NCI-H2107 treated with DMSO at 0.1 percent for 48 hours (cell line): ENCODE results near the gene NINJ2.
"Not testable (repeated sequence)": the region's sequence is repeated elsewhere in the genome, so short reads cannot be mapped to it uniquely, and the experiment has no call there.

Source experiments
- DNase-seq: peaks from one replicate; lab custom pipeline; 2025; ENCODE audit not compliant: unreplicated experiment; lab: John Stamatoyannopoulos, UW

NINJ2 gene

DNA sequence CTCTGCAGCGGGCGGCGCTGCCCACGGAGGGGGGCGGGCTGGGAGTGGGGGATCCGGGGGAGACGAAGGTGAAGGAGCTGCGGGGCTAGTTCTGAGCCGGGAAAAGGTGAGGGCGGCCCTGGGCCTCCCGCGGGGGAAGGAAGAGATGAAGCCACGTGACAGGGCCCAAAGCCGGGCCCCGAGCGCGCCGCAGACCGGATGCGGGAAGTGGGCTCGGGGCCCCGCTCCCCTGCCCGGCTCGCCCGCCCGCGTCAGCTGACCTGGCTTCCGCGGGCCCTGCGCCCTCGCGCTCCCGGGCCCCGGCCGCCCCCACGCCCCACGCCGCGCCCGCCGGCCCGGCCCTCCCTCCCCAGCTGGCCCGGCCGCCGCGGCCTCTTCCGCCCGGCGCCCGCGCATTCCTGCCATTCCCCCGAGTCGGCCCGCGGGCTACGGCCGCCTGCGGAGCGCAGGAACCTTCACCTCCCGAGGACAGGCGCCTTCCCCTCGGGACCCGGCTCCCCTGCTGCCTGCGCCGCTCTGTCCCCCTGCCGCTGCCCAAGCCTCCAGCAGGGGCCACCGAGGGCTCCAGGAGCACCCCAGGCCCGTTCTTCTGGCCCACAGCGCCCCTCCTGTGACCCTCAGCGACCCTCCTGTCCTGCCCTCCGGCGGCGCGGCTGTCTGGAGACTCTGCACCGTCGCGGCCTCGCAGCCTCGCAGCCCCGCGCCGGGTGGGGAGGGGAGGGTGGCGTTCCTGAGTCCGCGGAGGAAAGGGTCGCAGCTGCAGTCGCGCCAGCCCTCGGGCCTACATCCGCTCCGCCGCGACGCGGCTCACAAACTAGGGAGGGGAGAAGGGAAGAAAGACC is 20.4 kb downstream of the NINJ2 start:
- peak; percentile 14 for DNase-seq

DNA sequence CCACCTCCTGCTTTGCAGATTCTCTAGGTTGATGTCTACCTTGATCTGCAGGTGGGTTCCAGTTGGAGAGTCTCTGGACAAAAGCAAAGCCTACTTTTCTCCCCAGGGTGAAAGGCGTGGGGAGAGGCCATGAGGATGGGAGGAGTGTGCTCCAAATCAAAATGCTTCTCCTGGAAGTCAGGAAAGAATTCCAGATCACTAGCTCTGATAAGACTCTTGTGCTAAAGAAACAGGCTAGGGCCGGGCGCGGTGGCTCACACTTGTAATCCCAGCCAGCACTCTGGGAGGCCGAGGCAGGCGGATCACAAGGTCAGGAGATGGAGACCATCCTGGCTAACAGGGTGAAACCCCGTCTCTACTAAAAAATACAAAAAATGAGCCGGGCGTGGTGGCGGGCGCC is 21.9 kb downstream of the NINJ2 start:
- not testable (repeated sequence) for DNase-seq

DNA sequence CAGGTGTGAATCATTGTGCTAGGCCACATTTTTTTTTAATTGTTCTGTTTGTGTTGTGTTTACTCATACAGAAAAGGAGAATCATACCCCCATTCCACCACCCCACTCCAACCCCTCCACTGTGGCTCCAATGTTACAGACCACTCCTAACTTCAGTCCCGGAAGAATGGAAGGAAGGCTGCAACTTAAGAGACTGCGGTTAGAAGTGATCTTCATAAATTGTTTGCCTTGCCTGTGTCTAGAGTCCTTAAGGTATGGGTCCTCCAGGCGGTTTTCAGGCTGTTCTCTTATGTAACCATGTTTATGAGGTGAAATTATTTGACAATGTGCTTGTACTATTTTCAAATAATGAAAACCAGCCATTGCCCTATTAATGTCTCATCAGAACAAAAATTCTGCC is 22.5 kb downstream of the NINJ2 start:
- DNase-seq, result no peak

DNA sequence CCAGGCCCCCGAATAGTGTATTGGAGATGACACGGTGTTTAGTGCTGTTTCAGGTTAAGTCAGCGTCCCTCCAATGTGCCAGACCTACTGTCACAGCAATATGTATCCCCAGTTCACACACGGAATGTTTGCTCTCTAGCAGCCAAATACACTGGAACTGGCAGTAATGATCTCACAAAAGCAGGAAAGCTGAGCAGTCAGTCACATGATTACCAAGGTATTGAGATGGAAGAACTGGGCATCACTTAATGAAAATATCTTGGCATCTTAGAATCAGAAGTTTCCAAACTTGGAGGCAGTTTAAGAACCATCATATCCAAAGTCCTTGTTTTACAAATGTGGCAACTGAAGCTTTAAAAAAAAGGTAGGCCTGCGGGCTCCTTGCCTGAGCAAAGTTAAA is 23.3 kb downstream of the NINJ2 start:
- no peak for DNase-seq

DNA sequence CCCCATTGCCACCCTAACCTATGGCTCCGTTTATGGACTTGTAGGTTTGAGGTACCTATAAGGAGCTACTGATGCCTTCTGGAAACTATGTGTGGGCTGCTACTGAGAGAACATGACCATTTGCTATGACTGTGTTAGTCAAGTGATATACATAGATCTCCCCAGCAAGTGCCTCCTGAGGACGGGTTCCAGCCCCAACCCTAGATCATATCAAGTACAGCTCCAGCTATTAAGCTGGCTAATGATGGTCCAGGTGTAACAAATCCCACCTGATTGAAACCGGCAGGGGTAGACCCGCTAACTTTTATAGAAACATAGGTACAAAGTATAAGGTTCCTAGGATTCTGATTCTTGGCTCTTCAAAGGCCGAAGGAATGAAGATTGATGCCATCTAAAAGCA is 23.7 kb downstream of the NINJ2 start:
- no peak for DNase-seq

DNA sequence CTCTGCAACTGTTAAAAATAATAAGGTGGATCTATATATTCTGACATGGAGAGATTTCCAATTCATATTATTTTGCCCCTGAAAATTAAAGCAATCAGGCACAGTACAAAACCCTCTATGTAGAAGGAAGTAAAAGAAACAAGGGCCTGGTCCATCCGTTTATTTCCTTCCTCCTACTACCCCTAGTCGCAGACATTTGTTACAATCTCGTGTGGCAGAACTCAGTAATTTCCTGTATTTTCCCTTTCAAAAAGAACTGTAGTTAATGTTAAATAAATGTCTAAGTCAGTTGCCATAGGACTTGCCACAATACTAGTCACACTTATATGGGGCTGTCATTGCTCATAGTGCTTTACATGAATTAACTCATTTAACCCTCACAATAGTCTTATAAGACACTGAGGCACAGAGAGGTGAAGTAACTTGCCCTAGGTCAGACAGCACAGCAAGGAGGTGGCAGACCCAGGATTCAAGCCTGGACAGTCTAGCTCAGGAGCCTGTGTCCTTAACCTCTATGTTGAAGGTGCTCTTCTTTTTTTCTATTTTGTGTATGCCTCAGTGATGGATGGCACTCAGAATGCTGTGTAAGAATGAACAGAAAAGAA is 24.2 kb downstream of the NINJ2 start:
- DNase-seq, result no peak

DNA sequence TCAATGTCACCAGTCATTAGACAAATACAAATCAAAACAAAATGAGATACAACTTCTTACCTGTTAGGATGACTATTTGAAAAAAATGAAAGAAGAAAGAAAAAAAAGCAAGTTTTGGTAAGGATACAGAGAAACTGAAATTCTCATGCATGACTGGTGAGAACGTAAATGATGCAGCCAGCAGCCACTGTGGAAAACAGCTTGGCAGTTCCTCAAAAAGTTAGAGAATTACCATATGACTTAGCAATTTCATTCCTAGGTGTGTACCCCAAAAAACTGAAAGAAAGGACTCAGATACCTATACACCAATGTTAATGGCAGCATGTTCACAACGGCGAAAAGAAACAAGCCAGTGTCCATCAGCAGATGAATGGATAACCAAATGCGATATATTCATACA is 26.6 kb downstream of the NINJ2 start:
- DNase-seq, result no peak

DNA sequence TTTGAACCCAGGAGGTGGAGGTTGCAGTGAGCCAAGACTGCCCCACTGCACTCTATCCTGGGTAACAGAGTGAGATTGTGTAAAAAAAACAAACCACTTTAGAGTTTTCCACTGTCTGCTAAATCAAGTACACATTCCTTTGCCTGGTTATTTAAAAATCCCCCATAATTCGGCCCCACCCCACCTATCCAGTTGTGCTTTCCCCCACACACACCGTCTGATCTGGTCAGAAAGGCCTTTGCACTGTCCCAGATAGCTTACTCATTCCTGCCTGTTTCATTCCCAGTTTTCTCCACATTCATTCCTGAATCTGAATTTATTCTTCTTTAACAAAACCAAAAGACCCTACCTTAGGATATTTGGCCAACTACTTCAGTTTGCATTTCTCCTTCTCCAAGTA is 29.5 kb downstream of the NINJ2 start:
- no peak for DNase-seq

DNA sequence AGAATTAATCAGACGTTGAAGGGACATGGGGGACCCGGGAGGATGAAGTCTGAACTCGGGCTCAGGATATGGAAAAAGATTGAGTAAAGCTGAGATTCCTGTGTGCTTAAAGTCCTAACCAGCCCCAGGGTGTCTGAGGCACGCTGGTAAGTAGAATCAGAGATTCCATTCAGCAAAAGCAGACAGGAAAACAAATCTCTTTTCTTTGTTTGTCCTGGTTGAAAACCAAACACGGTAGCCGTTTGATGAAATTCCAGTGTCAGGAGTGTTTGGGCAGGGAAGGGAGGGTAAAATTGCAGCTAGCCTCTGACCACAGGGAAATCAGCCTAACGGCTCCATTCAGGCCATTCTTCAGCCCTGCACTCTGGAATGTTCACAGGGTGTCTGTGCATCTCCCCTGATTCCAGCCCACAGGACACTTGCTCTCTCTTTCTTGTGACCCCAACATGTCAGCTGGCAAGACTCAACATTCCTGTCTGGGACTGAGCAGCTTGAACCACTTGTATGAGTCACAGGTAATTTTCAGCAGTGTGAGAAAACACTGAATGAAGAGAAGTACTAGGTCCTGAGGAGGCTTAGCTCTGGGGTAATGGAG is 31.0 kb downstream of the NINJ2 start:
- DNase-seq, result no peak

DNA sequence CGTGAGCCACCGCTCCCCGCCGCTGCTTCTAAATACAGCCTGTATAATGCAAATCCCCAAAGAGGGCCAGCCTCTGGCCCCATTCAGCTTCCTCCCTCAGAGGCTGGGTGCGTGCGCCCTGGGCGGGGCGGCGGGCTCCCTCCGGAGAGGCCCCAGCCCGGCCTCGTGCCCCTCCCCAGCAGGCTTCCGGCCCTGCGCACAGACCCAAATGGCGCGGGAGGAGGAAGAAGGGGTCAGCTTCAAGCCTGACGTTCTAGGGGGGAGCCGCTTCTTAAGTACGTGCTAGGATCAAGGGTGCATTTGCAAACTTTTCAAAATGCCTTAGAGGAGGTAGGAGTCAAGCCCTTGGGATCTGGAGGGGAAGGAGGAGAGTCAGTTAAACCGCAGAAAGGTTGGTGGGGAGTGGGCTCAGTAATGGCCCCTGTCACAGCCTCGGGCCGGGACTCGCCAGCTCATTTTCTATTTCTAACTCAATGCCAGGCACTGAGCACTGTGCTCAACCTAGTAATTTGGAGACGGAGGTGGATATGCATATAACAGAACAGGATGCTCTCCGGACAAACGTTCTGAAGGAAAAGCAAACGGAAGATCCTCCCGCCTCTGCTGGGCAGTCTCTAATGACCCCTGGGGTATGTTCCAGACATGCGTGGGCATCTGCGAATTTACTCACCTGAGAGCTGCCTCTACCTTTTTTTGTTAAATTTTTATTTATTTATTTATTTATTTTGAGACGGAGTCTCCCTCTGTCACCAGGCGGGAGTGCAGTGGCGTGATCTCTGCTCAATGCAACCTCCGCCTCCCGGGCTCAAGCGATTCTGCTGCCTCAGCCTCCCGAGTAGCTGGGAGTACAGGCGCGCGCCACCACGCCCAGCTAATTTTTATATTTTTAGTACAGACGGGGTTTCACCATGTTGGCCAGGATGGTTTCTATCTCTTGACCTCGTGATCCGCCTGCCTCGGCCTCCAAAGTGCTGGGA is 32.3 kb downstream of the NINJ2 start:
- no peak for DNase-seq

DNA sequence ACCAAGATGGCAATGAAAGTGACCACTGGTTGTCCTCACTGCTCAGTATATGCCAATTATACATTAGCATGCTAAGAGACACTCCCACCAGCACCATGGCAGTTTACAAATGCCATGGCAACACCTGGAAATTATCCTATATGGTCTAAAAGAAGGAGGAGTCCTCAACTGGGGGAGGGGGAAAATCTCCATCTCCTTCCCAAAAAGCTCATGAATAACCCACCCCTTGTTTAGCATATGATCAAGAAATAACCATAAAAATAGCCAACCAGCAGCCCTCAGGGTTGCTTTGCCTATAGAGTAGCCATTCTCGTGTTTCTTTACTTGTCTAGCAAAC is 34.5 kb downstream of the NINJ2 start:
- DNase-seq, result not testable (repeated sequence)

DNA sequence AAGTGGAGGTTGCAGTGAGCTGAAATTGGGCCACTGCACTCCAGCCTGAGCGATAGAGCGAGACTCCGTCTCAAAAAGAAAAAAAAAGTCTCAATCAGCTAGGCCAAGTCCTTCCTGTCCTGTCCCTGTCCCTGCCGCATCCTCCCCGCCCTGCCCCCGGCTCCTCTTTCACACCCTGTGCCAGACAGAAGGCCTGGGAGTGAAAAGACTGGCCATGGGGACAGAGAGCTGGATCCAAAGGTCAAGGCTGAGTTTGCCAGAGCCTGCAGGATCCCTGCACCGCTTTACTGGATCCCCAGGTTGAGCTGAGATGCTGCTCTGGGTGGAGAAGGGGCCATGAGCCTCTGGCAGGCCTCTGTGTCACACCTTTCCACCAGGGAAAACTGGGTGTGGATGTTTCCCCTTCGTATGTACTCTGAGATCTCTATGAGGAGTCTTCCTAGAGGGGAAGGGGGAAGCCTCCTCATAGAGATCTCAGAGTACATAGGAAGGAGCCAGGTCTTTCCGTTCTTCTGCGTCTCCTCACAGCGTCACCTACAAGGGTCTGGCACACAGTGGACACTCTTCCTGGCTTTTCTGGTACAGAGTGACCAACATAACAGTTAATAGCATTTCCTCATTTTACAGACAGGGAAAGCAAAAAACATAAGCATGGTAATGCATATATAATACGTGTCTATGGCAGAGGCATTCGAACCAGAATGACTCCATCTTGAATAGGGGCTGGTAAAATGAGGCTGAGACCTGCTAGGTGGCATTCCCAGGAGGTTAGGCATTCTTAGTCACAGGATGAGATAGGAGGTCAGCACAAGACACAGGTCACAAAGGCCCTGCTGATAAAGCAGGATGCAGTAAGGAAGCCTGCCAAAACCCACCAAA is 35.1 kb downstream of the NINJ2 start:
- no peak for DNase-seq

DNA sequence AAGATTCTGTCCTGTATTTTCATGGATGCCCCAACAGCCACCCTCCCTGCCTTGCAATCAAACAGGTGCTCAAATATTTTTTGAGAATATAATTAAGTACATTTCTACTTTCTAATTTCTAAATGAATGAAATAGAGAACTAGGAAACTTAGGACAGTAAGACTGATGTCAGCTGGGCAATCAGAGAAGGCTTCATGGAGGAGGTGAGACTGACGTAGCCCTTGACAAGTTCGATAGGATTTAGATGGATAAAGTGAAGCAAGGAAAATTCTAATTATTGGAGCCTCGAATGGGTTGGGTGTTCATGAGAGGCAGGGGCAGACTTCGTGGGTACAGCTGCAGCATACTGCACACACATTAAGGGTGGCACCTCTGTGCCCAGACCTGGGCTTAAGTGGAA is 36.0 kb downstream of the NINJ2 start:
- DNase-seq, result no peak

DNA sequence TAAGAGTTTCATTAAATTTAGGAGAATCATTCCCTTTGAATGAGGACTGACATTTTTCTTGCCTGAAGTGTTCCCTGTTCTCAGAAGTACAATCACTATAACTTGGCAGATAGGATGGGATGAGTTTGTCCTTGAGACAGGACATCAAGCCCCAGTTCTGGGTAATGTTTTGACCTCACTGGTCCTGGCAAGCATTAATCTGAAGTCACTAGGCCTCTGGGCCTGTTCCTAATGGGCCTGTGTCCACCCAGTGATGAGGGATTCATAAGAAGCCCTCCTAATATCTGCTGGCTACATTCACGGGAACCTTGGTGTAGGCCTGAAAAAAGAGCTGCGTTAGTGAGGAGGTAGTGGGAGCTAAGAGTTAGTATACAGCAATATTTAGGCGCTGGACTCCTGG is 37.2 kb downstream of the NINJ2 start:
- no peak for DNase-seq

DNA sequence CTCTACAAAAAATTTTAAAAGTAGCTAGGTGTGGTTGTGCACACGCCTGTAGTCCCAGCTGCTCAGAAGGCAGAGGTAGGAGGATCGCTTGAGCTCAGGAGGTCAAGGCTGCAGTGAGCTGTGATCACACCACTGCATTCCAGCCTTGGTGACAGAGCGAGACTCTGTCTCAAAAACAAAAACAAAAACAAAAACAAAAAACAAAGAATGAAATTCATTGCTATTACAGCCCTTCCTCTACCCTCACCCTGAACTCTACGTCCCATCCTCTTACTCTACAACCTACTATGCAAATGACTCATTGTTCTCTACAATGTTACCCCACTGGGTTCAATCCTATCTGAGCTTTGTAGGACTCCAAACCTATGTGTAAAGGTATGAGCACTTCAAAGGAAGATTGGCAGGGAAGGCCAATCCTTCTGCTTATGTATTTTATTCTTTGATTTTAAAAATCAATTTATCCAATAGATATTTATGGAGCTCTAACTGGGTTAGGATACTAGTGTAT is 39.3 kb downstream of the NINJ2 start:
- no peak for DNase-seq

DNA sequence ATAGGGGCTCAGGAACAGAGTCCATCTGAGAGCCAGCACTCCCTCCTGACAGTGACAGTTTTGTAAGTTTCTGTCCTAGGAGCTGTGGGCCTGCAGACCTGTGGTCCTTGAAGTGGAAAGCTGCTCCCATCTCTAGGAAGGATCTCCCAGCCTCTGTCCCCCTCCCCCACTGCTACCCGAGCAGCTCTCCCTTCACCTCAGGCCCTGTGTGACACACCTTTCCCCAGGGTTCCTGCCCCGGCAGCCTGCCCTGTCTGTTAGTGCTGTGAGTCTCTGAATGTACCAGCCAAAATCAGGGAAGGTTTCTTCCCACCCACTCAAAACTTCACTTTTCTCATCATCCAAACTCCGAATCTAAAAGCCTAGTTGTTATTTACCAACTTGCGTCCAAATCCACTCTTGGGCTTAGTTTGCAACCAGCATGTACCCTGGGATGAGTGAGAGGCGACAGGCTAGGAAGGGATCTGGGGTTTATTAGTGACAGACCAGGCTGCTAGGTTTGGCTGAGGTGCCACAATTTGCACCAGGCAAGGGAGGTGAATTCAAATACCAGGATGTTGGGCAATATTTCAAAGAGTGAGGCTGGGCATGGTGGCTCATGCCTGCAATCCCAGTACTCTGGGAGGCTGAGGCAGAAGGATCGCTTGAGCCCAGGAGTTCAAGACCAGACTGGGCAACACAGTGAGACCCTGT is 39.9 kb downstream of the NINJ2 start:
- no peak for DNase-seq

DNA sequence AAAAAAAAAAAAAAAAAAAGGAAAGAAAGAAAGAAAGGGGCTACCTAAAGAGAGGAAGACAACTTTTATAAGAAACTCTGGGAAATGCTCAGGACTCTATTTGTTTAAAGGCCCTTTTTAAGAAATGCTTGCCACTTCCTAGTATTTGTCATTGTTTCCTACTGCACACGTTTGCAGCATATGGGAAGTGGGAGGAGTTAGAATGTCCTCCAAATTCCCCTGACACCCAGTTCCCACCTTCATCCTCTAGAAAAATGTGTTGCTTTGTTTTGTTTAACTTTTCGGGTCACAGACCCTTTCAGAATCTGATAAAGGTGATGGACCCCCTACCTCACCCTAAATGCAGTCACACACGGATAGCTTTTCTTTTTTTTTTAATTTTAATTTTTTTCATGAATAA is 40.8 kb downstream of the NINJ2 start:
- DNase-seq, result no peak

DNA sequence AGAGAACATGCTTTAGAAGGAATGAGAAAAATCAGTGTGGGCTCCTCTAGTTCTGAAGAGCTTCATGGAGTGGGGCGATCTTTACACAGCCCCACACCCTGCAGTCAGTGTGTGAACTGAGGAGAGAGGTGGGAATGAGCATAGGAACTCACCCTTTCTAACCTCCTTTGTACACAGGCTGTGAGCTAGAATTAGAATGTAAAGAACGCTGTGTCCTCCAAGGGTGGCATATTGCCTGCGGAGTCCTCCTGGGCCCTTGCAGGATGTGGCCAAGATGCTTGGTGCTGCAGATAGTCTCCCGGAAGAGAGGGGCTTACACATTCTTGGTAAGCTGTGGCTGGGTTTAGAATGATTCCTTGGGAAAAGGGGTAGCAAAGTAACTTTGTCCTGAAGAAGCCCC is 43.9 kb downstream of the NINJ2 start:
- no peak for DNase-seq

DNA sequence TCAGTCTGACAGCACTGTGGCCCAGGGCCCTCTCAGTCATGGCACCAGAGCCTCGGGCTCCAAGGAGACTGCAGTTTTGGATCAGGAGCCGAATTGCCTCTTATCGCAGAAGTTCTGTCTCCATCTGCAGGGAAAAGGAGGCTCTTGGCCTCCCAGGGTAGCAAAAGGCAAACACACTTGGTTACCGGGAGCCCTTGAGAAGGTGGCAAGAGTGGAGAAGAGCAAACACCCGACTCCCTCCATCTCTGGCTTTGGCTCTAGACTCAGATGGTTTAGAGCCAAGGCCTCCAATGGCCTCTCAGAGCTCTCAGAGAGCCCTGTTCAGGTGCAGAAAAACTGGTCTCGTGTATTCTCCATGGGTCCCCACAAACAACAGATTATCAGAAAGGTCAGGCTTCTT is 44.6 kb downstream of the NINJ2 start:
- no peak for DNase-seq
